ENCODE results near the gene CYSTM1.

Gene CYSTM1

GRCh38 chr5:140220698-140221064 is 45.7 kb downstream of the CYSTM1 start:
- H3K36me3 Mint-ChIP-seq (ENCODE audit: low read depth) = no peaks in the 10 kb centered on the region
- no peak overlapping the region for H3K27ac Mint-ChIP-seq
- H3K4me1 Mint-ChIP-seq (ENCODE audit: low read depth) = peaks cover 31% of the 10 kb centered on the region
- H3K27me3 Mint-ChIP-seq = no peaks in the 10 kb centered on the region
- H3K4me3 Mint-ChIP-seq = no peak overlapping the region
- H3K9me3 Mint-ChIP-seq = no peaks in the 10 kb centered on the region

- Mint-ChIP-seq H3K4me3 (no peak overlapping the region), H3K4me1 (ENCODE audit: low read depth) (peaks cover 31% of the 10 kb centered on the region), H3K27me3 (no peaks in the 10 kb centered on the region), H3K27ac (peak overlapping the region; percentile 30), H3K36me3 (ENCODE audit: low read depth) (no peaks in the 10 kb centered on the region), H3K9me3 (no peaks in the 10 kb centered on the region)
These were observed 46.8 kb downstream of the CYSTM1 start for GRCh38 chr5:140221697-140222223.

- Mint-ChIP-seq H3K9me3 (no peaks in the 10 kb centered on the region), H3K4me1 (ENCODE audit: low read depth) (peaks cover 31% of the 10 kb centered on the region), H3K27ac (no peak overlapping the region), H3K4me3 (no peak overlapping the region), H3K36me3 (ENCODE audit: low read depth) (no peaks in the 10 kb centered on the region), H3K27me3 (no peaks in the 10 kb centered on the region)
These were observed 47.4 kb downstream of the CYSTM1 start for GRCh38 chr5:140222416-140222815.

GRCh38 chr5:140223567-140223966 is 48.6 kb downstream of the CYSTM1 start:
- Mint-ChIP-seq H3K36me3 (ENCODE audit: low read depth) (no peaks in the 10 kb centered on the region), H3K4me1 (ENCODE audit: low read depth) (peaks cover 31% of the 10 kb centered on the region), H3K9me3 (no peaks in the 10 kb centered on the region), H3K4me3 (no peak overlapping the region), H3K27ac (no peak overlapping the region), H3K27me3 (no peaks in the 10 kb centered on the region)

GRCh38 chr5:140224658-140225057 is 49.7 kb downstream of the CYSTM1 start:
- Mint-ChIP-seq H3K4me3 (no peak overlapping the region), H3K36me3 (ENCODE audit: low read depth) (no peaks in the 10 kb centered on the region), H3K27ac (no peak overlapping the region), H3K9me3 (no peaks in the 10 kb centered on the region), H3K27me3 (no peaks in the 10 kb centered on the region), H3K4me1 (ENCODE audit: low read depth) (peaks cover 29% of the 10 kb centered on the region)

GRCh38 chr5:140225396-140225795 is 50.4 kb downstream of the CYSTM1 start:
- Mint-ChIP-seq H3K4me1 (ENCODE audit: low read depth) (peaks cover 21% of the 10 kb centered on the region), H3K4me3 (no peak overlapping the region), H3K27me3 (no peaks in the 10 kb centered on the region), H3K36me3 (ENCODE audit: low read depth) (no peaks in the 10 kb centered on the region), H3K9me3 (no peaks in the 10 kb centered on the region), H3K27ac (no peak overlapping the region)

GRCh38 chr5:140227046-140227445 is 52.1 kb downstream of the CYSTM1 start:
- no peaks in the 10 kb centered on the region for H3K36me3 Mint-ChIP-seq (ENCODE audit: low read depth)
- H3K27ac Mint-ChIP-seq = no peak overlapping the region
- H3K4me1 Mint-ChIP-seq (ENCODE audit: low read depth) = peaks cover 5% of the 10 kb centered on the region
- no peak overlapping the region for H3K4me3 Mint-ChIP-seq
- no peaks in the 10 kb centered on the region for H3K27me3 Mint-ChIP-seq
- H3K9me3 Mint-ChIP-seq = no peaks in the 10 kb centered on the region

- H3K4me1 Mint-ChIP-seq (ENCODE audit: low read depth) = no peaks in the 10 kb centered on the region
- H3K9me3 Mint-ChIP-seq = no peaks in the 10 kb centered on the region
- no peak overlapping the region for H3K27ac Mint-ChIP-seq
- H3K4me3 Mint-ChIP-seq = no peak overlapping the region
- H3K27me3 Mint-ChIP-seq = no peaks in the 10 kb centered on the region
- no peaks in the 10 kb centered on the region for H3K36me3 Mint-ChIP-seq (ENCODE audit: low read depth)
These were observed 53.4 kb downstream of the CYSTM1 start for GRCh38 chr5:140228364-140228837.

- no peaks in the 10 kb centered on the region for H3K27me3 Mint-ChIP-seq
- no peak overlapping the region for H3K4me3 Mint-ChIP-seq
- no peaks in the 10 kb centered on the region for H3K4me1 Mint-ChIP-seq (ENCODE audit: low read depth)
- no peaks in the 10 kb centered on the region for H3K36me3 Mint-ChIP-seq (ENCODE audit: low read depth)
- no peak overlapping the region for H3K27ac Mint-ChIP-seq
- no peaks in the 10 kb centered on the region for H3K9me3 Mint-ChIP-seq
These were observed 55.4 kb downstream of the CYSTM1 start for GRCh38 chr5:140230373-140230772.

- no peak overlapping the region for H3K4me3 Mint-ChIP-seq
- H3K36me3 Mint-ChIP-seq (ENCODE audit: low read depth) = no peaks in the 10 kb centered on the region
- no peak overlapping the region for H3K27ac Mint-ChIP-seq
- no peaks in the 10 kb centered on the region for H3K27me3 Mint-ChIP-seq
- H3K4me1 Mint-ChIP-seq (ENCODE audit: low read depth) = no peaks in the 10 kb centered on the region
- no peaks in the 10 kb centered on the region for H3K9me3 Mint-ChIP-seq
These were observed 57.7 kb downstream of the CYSTM1 start for GRCh38 chr5:140232731-140233130.

- no peaks in the 10 kb centered on the region for H3K4me1 Mint-ChIP-seq (ENCODE audit: low read depth)
- H3K27ac Mint-ChIP-seq = no peak overlapping the region
These were observed 59.5 kb downstream of the CYSTM1 start for GRCh38 chr5:140234377-140234989.

GRCh38 chr5:140235791-140236551 is 61.0 kb downstream of the CYSTM1 start:
- H3K4me3 Mint-ChIP-seq = no peak overlapping the region
- H3K27me3 Mint-ChIP-seq = no peaks in the 10 kb centered on the region
- no peaks in the 10 kb centered on the region for H3K4me1 Mint-ChIP-seq (ENCODE audit: low read depth)
- no peaks in the 10 kb centered on the region for H3K9me3 Mint-ChIP-seq
- no peaks in the 10 kb centered on the region for H3K36me3 Mint-ChIP-seq (ENCODE audit: low read depth)
- H3K27ac Mint-ChIP-seq = no peak overlapping the region

More at GRCh38 chr5:140234377-140234989, 59.5 kb downstream of the CYSTM1 start:
- Mint-ChIP-seq H3K27me3 (no peaks in the 10 kb centered on the region), H3K36me3 (ENCODE audit: low read depth) (no peaks in the 10 kb centered on the region), H3K9me3 (no peaks in the 10 kb centered on the region), H3K4me3 (no peak overlapping the region)

GRCh38 chr5:140236891-140237598 is 62.1 kb downstream of the CYSTM1 start:
- no peaks in the 10 kb centered on the region for H3K9me3 Mint-ChIP-seq
- H3K4me1 Mint-ChIP-seq (ENCODE audit: low read depth) = no peaks in the 10 kb centered on the region
- no peaks in the 10 kb centered on the region for H3K36me3 Mint-ChIP-seq (ENCODE audit: low read depth)
- no peak overlapping the region for H3K27ac Mint-ChIP-seq
- no peaks in the 10 kb centered on the region for H3K27me3 Mint-ChIP-seq
- no peak overlapping the region for H3K4me3 Mint-ChIP-seq

GRCh38 chr5:140238756-140239155 is 63.8 kb downstream of the CYSTM1 start:
- Mint-ChIP-seq H3K4me1 (ENCODE audit: low read depth) (no peaks in the 10 kb centered on the region), H3K27ac (no peak overlapping the region), H3K27me3 (no peaks in the 10 kb centered on the region), H3K36me3 (ENCODE audit: low read depth) (no peaks in the 10 kb centered on the region), H3K9me3 (no peaks in the 10 kb centered on the region), H3K4me3 (no peak overlapping the region)

- Mint-ChIP-seq H3K36me3 (ENCODE audit: low read depth) (peaks cover 1% of the 10 kb centered on the region), H3K9me3 (no peaks in the 10 kb centered on the region), H3K4me1 (ENCODE audit: low read depth) (peaks cover under 1% of the 10 kb centered on the region), H3K27me3 (no peaks in the 10 kb centered on the region), H3K27ac (no peak overlapping the region), H3K4me3 (no peak overlapping the region)
These were observed 64.5 kb downstream of the CYSTM1 start for GRCh38 chr5:140239461-140239860.
